ENCODE measurements around the gene ADGRB3. TPM values are rescaled to one million over a fixed set of nuclear protein-coding genes. Genes with fewer than 3 reads are reported as not detected.

ADGRB3 gene
- total and polyA plus RNA-seq, 4 donors: 0.47 to 24.6 (median 1.9) TPM

DNA sequence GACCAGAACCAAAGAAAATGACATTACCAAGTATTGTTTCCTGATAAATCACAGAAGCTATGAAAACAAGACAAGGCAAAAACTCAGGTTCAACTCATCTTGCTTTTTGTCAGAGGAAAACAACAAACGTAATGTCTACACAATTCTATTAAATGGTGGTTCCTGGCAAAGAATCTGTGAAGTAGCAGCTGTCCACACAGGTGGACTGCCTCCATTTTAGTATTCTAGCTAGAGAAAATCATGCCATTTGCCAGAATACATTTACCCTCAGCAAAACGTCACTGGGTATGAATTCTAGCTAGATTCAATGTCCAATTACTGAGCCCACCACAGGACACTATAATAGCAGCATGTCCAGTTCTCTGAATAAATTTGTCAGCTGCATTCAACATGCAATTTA is 125.4 kb downstream of the ADGRB3 start:
- 80 to 82% methylated on average over 2 of the region's 2 CpGs for WGBS, 2 donors
- no peak for DNase-seq
- Histone ChIP-seq H3K27ac (ENCODE audit: low read depth in 1 of 2, low read length in 1 of 2) (no peak overlapping the region), H3K4me1 (ENCODE audit: control insufficient read depth in 5 of 5, insufficient read depth in 5 of 5, low read length in 5 of 5) (peaks cover 0 to 21% (median 5%) of the 10 kb centered on the region in 5 donors), H3K9ac (ENCODE audit: insufficient read depth in 1 of 2, low read length in 2 of 2) (no peak overlapping the region), H3K9me3 (ENCODE audit: control insufficient read depth in 4 of 4, insufficient read depth in 3 of 4, low read length in 3 of 4) (no peaks in the 10 kb centered on the region), H3K36me3 (ENCODE audit: control insufficient read depth in 4 of 4, insufficient read depth in 4 of 4, low read length in 4 of 4) (no peaks in the 10 kb centered on the region), H3K4me3 (no peak overlapping the region), H3K27me3 (ENCODE audit: control insufficient read depth in 3 of 3, insufficient read depth in 3 of 3, low read length in 2 of 3) (no peaks in the 10 kb centered on the region)
- TF ChIP-seq, protein P1, sequence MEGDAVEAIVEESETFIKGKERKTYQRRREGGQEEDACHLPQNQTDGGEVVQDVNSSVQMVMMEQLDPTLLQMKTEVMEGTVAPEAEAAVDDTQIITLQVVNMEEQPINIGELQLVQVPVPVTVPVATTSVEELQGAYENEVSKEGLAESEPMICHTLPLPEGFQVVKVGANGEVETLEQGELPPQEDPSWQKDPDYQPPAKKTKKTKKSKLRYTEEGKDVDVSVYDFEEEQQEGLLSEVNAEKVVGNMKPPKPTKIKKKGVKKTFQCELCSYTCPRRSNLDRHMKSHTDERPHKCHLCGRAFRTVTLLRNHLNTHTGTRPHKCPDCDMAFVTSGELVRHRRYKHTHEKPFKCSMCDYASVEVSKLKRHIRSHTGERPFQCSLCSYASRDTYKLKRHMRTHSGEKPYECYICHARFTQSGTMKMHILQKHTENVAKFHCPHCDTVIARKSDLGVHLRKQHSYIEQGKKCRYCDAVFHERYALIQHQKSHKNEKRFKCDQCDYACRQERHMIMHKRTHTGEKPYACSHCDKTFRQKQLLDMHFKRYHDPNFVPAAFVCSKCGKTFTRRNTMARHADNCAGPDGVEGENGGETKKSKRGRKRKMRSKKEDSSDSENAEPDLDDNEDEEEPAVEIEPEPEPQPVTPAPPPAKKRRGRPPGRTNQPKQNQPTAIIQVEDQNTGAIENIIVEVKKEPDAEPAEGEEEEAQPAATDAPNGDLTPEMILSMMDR (IDR thresholded peaks at IDR 0.05; ENCODE audit: control extremely low read depth, extremely low read depth): no peak
- ATAC-seq (ENCODE audit: insufficient read depth, low FRiP score): no peak

DNA sequence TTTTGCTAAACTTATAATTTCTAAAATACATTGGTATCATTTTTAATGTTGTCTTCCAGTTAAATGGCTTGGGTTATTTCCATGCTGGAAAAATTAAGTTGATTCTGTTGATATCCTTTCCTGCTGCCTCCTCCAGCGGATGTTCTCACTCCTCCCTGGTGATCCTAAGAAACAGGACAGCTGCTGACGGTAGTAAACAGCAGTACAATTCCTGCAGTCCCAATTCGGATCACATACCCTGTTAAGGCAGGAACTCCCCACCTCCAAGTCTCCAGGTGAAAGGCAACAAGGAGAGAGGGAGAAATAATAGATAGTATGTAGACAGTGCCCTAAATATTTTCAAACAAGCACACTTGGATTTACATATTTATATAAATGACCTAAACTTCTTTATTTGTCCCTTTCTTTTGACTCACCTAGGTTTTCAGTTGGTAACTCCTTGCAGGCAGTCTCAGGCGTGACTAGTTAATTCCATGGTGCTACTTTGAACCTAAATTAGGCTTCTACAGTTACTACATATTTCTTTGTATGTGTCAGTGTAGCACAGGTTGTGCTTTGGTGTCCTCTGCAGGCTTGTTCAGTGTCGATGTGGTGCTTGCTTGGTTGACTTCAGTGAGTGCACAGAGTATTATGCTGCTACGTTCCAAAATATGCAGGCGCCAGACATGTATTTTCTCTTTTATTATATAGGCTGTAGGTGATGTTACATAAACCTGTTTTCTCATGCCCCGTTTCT is 126.0 kb downstream of the ADGRB3 start:
- WGBS, 2 donors: 79 to 86% methylated on average over 8 of the region's 8 CpGs
- no peak for ATAC-seq (ENCODE audit: insufficient read depth, low FRiP score)
- DNase-seq: no peak
- TF ChIP-seq, protein P1 (IDR thresholded peaks at IDR 0.05; ENCODE audit: control extremely low read depth, extremely low read depth): no peak
- no peak overlapping the region for H3K27ac ChIP-seq (ENCODE audit: low read depth in 1 of 2, low read length in 1 of 2)
- H3K27me3 ChIP-seq (ENCODE audit: control insufficient read depth in 3 of 3, insufficient read depth in 3 of 3, low read length in 2 of 3): no peaks in the 10 kb centered on the region
- no peaks in the 10 kb centered on the region for H3K36me3 ChIP-seq (ENCODE audit: control insufficient read depth in 4 of 4, insufficient read depth in 4 of 4, low read length in 4 of 4)
- no peaks in the 10 kb centered on the region for H3K9me3 ChIP-seq (ENCODE audit: control insufficient read depth in 4 of 4, insufficient read depth in 3 of 4, low read length in 3 of 4)
- no peak overlapping the region for H3K4me3 ChIP-seq
- H3K9ac ChIP-seq (ENCODE audit: insufficient read depth in 1 of 2, low read length in 2 of 2): no peak overlapping the region
- peaks cover 0 to 15% (median 5%) of the 10 kb centered on the region in 5 donors for H3K4me1 ChIP-seq (ENCODE audit: control insufficient read depth in 5 of 5, insufficient read depth in 5 of 5, low read length in 5 of 5)

DNA sequence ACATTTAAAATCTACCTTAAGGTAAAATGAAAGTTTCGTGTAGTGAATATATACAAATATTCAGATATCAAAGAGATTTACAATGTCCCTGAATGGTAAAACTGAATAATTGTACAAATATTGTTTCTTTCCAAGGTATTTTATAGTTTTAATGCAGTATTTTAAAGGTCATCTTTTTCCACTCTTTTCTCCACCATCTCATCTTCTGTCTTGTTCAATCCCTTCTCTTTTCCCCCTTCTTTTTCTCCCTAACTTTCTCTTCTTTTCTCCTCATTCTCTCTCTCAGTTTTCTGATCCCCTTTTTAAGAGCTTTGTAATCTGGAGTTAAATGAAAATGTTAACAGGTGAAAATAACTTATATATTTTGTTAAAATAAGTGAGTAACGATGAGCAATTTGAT is 126.9 kb downstream of the ADGRB3 start:
- Histone ChIP-seq H3K36me3 (ENCODE audit: control insufficient read depth in 4 of 4, insufficient read depth in 4 of 4, low read length in 4 of 4) (no peaks in the 10 kb centered on the region), H3K4me1 (ENCODE audit: control insufficient read depth in 5 of 5, insufficient read depth in 5 of 5, low read length in 5 of 5) (peaks cover 0 to 6% (median 0%) of the 10 kb centered on the region in 5 donors), H3K9ac (ENCODE audit: insufficient read depth in 1 of 2, low read length in 2 of 2) (no peak overlapping the region), H3K9me3 (ENCODE audit: control insufficient read depth in 4 of 4, insufficient read depth in 3 of 4, low read length in 3 of 4) (no peaks in the 10 kb centered on the region), H3K27me3 (ENCODE audit: control insufficient read depth in 3 of 3, insufficient read depth in 3 of 3, low read length in 2 of 3) (no peaks in the 10 kb centered on the region), H3K4me3 (no peak overlapping the region), H3K27ac (ENCODE audit: low read depth in 1 of 2, low read length in 1 of 2) (no peak overlapping the region)
- no peak for ATAC-seq (ENCODE audit: insufficient read depth, low FRiP score)
- DNase-seq: no peak
- WGBS, 2 donors: 62 to 91% methylated on average over 2 of the region's 2 CpGs
- TF ChIP-seq, protein P1 (IDR thresholded peaks at IDR 0.05; ENCODE audit: control extremely low read depth, extremely low read depth): no peak

GRCh38 chr6:68771426-68771825 is 136.3 kb downstream of the ADGRB3 start:
- Histone ChIP-seq H3K27me3 (ENCODE audit: control insufficient read depth in 3 of 3, insufficient read depth in 3 of 3, low read length in 2 of 3) (no peaks in the 10 kb centered on the region), H3K9me3 (ENCODE audit: control insufficient read depth in 4 of 4, insufficient read depth in 3 of 4, low read length in 3 of 4) (no peaks in the 10 kb centered on the region), H3K9ac (ENCODE audit: insufficient read depth in 1 of 2, low read length in 2 of 2) (no peak overlapping the region), H3K4me3 (no peak overlapping the region), H3K36me3 (ENCODE audit: control insufficient read depth in 4 of 4, insufficient read depth in 4 of 4, low read length in 4 of 4) (no peaks in the 10 kb centered on the region), H3K4me1 (ENCODE audit: control insufficient read depth in 5 of 5, insufficient read depth in 5 of 5, low read length in 5 of 5) (peaks cover 0 to 10% (median 0%) of the 10 kb centered on the region in 5 donors), H3K27ac (ENCODE audit: low read depth in 1 of 2, low read length in 1 of 2) (no peak overlapping the region)
- DNase-seq: no peak
- TF ChIP-seq, protein P1 (IDR thresholded peaks at IDR 0.05; ENCODE audit: control extremely low read depth, extremely low read depth): no peak
- no peak for ATAC-seq (ENCODE audit: insufficient read depth, low FRiP score)
